ENCODE results near the gene CMIP.

- no peak for TF ChIP-seq YY1 (IDR thresholded peaks at IDR 0.05; ENCODE audit: insufficient read depth, insufficient read length)
- TF ChIP-seq SUZ12 (IDR thresholded peaks at IDR 0.05; ENCODE audit: extremely low read depth, insufficient read depth, insufficient read length) = no peak
These were observed 12.1 kb downstream of the CMIP start for GRCh38 chr16:81456523-81457325.

Measured in NT2/D1 (cell line).